ENCODE measurements around the gene MPZL1. TPM values are rescaled to one million over a fixed set of nuclear protein-coding genes. Genes with fewer than 3 reads are reported as not detected.

Gene MPZL1
- total RNA-seq, 1 donor from 2014 or later: 36.7 TPM

DNA sequence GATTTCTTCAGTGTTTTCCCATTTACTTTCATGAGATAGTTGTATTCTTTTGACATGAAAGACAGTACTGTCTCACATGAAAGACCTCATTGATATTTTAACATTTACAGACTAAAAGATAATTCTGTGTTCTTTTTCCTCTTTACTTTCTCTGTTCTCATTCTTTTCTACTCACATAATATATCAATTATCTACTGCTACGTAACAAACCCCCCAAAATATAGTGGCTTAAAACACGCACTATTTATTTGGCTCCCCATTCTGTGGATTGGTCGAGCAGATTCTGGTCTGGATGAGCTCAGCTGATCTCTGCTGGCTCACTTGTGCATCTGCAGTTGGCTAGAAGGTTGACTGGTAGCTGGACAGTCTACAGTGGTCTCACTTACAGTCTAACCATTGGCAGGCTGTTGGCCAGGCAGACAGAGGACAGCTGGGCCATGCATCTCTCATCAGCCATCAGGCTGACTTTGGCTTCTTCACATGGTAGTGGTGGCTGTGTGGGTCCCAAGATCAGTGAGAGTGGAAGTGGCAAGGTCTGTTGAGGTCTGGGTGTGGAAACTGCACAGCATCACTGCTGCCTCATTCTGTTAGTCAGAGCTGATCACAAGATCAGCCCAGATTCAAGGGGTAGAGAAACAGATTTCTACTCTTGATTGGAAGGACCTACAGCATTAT lies 63.2 kb downstream of the MPZL1 start:
- peaks cover 19% of the 10 kb centered on the region for H3K9me3 Mint-ChIP-seq
- no peak for DNase-seq (ENCODE audit: low spot score)
- peaks cover 28% of the 10 kb centered on the region for H3K36me3 Mint-ChIP-seq (ENCODE audit: low read depth)
- intact Hi-C loops (cut with micrococcal nuclease): no loop called here
- H3K4me1 Mint-ChIP-seq (ENCODE audit: low read depth): peaks cover 5% of the 10 kb centered on the region
- H3K4me3 Mint-ChIP-seq (ENCODE audit: low read depth): no peak overlapping the region
- H3K27me3 Mint-ChIP-seq (ENCODE audit: low read depth): no peaks in the 10 kb centered on the region
- no peak overlapping the region for H3K27ac Mint-ChIP-seq

DNA sequence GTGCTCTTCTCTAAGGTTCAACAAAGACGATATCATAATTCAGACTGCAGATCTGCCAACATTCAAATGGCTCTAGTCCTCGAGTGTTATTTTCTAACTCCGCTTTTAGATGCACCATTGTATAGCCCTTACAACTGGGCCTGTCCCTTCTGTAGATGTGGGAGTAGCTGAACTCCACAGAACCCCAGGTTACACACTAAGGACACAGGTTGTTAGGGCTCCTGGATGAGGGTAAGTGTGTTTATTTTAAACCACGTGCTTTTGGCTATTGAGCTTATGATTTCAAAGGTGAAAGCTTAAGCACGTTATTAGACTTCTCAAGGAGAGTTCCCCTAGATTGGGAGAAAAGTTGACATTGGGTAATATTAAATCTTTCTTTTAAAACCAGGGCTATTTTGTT lies 64.7 kb downstream of the MPZL1 start:
- Mint-ChIP-seq H3K27ac (no peak overlapping the region), H3K36me3 (ENCODE audit: low read depth) (peaks cover 18% of the 10 kb centered on the region), H3K4me1 (ENCODE audit: low read depth) (peaks cover 5% of the 10 kb centered on the region), H3K27me3 (ENCODE audit: low read depth) (no peaks in the 10 kb centered on the region), H3K4me3 (ENCODE audit: low read depth) (no peak overlapping the region), H3K9me3 (peaks cover 4% of the 10 kb centered on the region)
- no peak for DNase-seq (ENCODE audit: low spot score)
- intact Hi-C loops (cut with micrococcal nuclease): no loop called here

DNA sequence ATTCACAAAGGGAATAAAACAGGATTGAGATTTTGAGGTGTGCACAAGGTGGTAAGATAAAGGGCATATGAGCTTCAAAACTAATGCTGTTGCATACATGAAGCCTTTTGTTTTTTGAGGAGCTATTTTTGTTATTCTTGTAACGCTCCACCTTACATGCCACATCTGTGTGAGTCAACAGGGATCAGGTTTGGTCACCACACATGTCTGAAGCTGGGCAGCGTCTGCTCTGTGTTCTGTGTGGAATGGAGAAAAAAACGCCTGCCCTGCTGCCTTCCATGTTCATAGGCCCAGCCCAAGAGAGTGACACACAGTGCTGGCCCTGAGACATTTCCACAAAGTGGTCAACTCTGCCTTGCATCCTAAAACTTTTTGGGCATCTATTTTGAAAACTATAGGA lies 67.7 kb downstream of the MPZL1 start:
- Mint-ChIP-seq H3K4me1 (ENCODE audit: low read depth) (peaks cover 7% of the 10 kb centered on the region), H3K27ac (no peak overlapping the region), H3K36me3 (ENCODE audit: low read depth) (peaks cover 26% of the 10 kb centered on the region), H3K27me3 (ENCODE audit: low read depth) (no peaks in the 10 kb centered on the region), H3K9me3 (no peaks in the 10 kb centered on the region), H3K4me3 (ENCODE audit: low read depth) (no peak overlapping the region)
- DNase-seq (ENCODE audit: low spot score): no peak
- intact Hi-C loops (cut with micrococcal nuclease): no loop called here

DNA sequence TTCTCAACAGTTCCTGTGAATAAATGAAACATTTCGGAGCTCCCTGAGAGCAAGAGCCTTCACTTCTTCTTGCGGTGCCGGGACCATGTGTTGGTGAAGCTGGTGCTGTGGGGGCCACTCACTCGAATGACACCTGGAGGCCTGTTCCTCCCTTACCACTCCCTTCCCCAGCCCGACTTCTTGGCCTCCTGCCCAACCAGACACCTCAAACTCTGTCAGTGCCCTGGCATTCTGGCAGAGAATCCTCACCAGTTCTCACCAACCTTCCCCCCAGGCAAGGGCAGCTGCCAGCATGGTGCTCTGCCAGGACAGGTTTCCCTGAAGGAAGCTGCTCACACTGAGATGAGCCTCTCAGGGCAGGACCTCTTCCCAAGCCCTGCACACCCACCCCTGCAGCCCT lies 68.3 kb downstream of the MPZL1 start:
- intact Hi-C loops (cut with micrococcal nuclease): no loop called here
- no peaks in the 10 kb centered on the region for H3K27me3 Mint-ChIP-seq (ENCODE audit: low read depth)
- peaks cover 4% of the 10 kb centered on the region for H3K4me1 Mint-ChIP-seq (ENCODE audit: low read depth)
- H3K27ac Mint-ChIP-seq: no peak overlapping the region
- H3K4me3 Mint-ChIP-seq (ENCODE audit: low read depth): no peak overlapping the region
- peaks cover 26% of the 10 kb centered on the region for H3K36me3 Mint-ChIP-seq (ENCODE audit: low read depth)
- no peak for DNase-seq (ENCODE audit: low spot score)
- H3K9me3 Mint-ChIP-seq: no peaks in the 10 kb centered on the region

DNA sequence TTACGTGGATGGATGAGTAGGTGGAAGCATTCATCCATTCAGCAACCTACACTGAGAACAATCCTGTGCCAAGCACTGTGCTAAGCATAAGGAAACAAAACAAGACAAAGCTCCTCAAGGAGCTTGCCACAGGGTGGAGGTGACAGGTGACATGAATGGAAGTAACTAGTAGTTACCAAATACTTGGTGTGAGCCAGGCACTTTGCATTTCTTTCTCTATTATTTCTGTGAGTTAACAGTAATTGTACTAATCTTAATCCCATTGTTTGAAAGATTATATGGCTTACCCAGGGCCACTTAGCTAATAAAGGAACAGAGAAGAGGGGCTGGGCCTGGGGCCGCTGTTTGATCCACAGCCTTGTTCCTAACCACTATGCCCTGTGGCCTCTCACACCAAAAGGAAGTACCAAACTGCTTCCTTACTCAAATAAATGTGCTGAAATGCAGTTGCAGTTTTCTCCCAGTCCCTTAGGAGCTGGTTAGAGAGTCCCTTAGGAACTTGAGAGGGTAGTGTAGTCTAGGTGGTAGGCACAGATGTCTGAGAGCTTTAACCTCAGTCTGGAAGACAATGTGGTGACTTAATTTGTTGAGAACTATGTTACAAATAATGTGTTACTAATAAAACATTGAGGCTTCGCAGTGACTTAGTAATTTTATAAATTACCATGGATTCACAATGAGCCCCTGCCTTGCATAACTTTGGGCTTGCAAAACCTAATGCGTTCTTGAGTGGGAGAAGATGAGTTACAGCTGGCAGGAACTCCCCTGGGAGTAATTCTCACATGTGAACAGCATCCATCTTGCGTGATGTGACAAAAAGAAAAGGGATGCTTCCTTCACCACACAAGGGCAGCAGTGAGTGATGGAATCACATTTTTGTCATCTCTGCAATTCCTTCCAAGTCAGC lies 69.8 kb downstream of the MPZL1 start:
- Mint-ChIP-seq H3K36me3 (ENCODE audit: low read depth) (peaks cover 24% of the 10 kb centered on the region), H3K4me3 (ENCODE audit: low read depth) (no peak overlapping the region), H3K9me3 (no peaks in the 10 kb centered on the region), H3K27me3 (ENCODE audit: low read depth) (no peaks in the 10 kb centered on the region), H3K4me1 (ENCODE audit: low read depth) (peaks cover 2% of the 10 kb centered on the region), H3K27ac (no peak overlapping the region)
- intact Hi-C loops (cut with micrococcal nuclease): no loop called here
- DNase-seq (ENCODE audit: low spot score): no peak

DNA sequence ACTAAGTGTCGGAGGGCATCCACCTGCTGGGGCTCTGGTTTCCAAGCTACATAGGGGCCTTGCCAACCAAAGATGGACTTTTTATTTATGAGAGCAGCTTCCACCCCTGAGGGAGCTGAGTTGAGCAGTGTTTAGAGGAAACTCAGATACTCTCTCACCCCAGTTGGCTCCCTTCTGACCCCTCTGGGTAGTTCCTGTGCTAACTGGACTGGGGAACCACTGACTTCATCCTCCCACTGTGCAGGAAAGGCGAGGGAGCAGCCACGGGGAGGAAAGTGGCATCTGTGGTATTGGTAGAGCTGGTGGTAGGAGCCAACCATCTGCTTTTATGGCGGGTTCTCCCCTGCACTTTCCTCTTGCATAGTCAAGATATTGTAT lies 70.4 kb downstream of the MPZL1 start:
- Mint-ChIP-seq H3K27me3 (ENCODE audit: low read depth) (no peaks in the 10 kb centered on the region), H3K4me3 (ENCODE audit: low read depth) (no peak overlapping the region), H3K36me3 (ENCODE audit: low read depth) (peaks cover 24% of the 10 kb centered on the region), H3K9me3 (no peaks in the 10 kb centered on the region), H3K4me1 (ENCODE audit: low read depth) (peaks cover 7% of the 10 kb centered on the region), H3K27ac (no peak overlapping the region)
- intact Hi-C loops (cut with micrococcal nuclease): no loop called here
- DNase-seq (ENCODE audit: low spot score): no peak

DNA sequence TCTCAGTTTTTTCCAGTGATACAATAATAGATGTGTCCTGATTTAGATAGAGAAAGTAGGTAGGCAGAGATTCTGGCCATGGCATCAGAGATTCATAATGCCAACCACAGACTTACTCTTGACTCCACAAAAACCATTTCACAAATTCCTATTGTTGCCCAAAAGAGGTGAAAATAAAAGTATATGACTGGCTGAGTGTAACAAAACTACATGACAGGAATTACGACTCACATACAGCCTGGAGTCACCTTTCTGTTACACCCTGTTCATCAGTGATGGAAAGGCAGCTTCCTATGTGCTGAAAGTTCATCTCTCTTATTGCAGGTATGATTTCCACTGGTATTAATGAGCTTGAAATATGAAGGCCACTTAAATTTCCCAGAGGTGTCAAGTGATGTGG lies 72.3 kb downstream of the MPZL1 start:
- H3K27me3 Mint-ChIP-seq (ENCODE audit: low read depth): no peaks in the 10 kb centered on the region
- intact Hi-C loops (cut with micrococcal nuclease): no loop called here
- no peak for DNase-seq (ENCODE audit: low spot score)
- H3K36me3 Mint-ChIP-seq (ENCODE audit: low read depth): peaks cover 12% of the 10 kb centered on the region
- H3K4me1 Mint-ChIP-seq (ENCODE audit: low read depth): peaks cover 9% of the 10 kb centered on the region
- no peak overlapping the region for H3K27ac Mint-ChIP-seq
- no peaks in the 10 kb centered on the region for H3K9me3 Mint-ChIP-seq
- H3K4me3 Mint-ChIP-seq (ENCODE audit: low read depth): no peak overlapping the region

DNA sequence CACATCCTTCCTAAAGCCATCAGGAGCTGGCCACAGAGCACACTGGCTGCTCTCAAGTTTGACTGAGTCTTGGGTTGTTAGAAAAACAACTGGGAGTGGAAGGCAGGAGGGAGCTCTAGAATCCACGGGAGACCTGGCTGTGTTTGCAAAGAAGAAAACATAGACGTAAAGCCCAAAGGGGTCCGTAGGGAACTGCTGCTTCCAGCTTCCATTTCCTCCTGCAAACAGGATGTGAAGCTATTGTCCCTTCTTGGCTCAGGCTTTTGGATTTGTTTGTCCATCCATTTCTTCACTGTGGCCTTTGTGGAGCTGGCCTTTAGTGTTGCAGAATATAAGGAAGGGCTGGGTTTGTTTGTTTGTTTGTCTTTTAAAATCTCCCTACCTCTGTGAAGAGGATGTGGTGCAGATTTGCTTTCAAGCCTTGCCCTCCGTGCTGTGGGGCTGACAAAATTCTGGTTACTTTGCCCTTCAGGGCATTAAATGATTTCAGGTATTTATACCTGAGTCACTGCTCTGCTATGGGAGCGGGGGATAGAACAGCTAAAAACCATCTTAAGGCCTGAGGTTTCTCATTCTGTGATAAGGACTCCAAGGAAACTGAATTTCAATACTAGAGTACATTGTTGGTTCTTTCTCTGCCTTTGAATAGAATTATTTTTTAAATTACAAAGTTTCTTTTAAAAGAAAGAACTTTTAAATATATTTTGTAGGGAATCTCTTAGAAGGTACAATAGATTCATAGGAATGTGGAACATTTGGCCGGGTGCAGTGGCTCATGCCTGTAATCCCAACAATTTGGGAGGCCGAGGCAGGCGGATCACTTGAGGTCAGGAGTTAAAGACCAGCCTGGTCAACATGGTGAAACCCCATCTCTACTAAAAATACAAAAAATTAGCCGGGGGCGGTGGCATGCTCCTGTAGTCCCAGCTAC lies 74.3 kb downstream of the MPZL1 start:
- H3K9me3 Mint-ChIP-seq: no peaks in the 10 kb centered on the region
- intact Hi-C loops (cut with micrococcal nuclease): no loop called here
- H3K4me1 Mint-ChIP-seq (ENCODE audit: low read depth): peaks cover 9% of the 10 kb centered on the region
- H3K36me3 Mint-ChIP-seq (ENCODE audit: low read depth): peaks cover 8% of the 10 kb centered on the region
- no peak overlapping the region for H3K4me3 Mint-ChIP-seq (ENCODE audit: low read depth)
- no peaks in the 10 kb centered on the region for H3K27me3 Mint-ChIP-seq (ENCODE audit: low read depth)
- H3K27ac Mint-ChIP-seq: no peak overlapping the region
- no peak for DNase-seq (ENCODE audit: low spot score)

DNA sequence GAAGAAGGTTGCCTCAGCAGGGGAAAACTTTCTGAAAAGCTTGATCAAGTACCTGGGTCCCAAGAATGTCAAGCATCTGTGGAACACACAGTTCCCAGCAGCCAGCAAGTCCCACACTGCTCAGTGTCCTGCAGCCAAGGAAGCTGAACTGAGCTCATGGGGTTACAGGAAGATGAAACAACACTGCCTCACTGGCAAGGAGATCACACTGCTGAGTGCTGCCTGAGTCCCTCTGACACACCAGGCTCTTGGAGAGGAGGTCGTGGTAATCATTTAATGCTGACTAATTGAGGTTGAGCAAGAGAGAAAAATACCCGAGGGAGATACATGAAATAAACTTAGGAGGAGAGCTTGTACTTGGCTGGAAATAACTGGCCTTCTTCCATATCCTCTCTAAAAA lies 75.2 kb downstream of the MPZL1 start:
- DNase-seq (ENCODE audit: low spot score): no peak
- peaks cover 9% of the 10 kb centered on the region for H3K4me1 Mint-ChIP-seq (ENCODE audit: low read depth)
- H3K27ac Mint-ChIP-seq: peak overlapping the region; percentile 58

DNA sequence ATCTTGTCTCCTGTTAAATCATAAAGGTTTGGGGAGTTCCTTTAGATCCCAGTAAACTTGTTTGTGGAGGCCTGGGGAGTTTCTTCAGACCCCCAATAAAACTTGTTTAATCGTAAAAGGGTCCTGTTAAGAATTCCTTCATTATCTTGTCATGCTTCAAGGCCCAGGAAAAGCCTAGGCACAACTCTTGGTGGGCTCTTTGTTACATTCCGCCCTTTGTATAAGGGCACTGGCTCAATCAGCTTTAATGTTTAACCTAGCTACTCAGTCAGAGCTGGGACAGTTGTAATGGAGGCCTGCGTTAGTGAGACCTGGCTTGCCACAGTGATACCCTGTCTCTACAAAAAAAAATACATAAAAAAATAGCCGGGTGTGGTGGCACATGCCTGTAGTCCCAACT lies 77.2 kb downstream of the MPZL1 start:
- intact Hi-C loops (cut with micrococcal nuclease): no loop called here
- H3K27me3 Mint-ChIP-seq (ENCODE audit: low read depth): no peaks in the 10 kb centered on the region
- no peaks in the 10 kb centered on the region for H3K9me3 Mint-ChIP-seq
- H3K36me3 Mint-ChIP-seq (ENCODE audit: low read depth): peaks cover 1% of the 10 kb centered on the region
- no peak overlapping the region for H3K4me3 Mint-ChIP-seq (ENCODE audit: low read depth)
- peaks cover 14% of the 10 kb centered on the region for H3K4me1 Mint-ChIP-seq (ENCODE audit: low read depth)
- no peak overlapping the region for H3K27ac Mint-ChIP-seq
- DNase-seq (ENCODE audit: low spot score): no peak

More for the DNA sequence above, 75.2 kb downstream of the MPZL1 start:
- Mint-ChIP-seq H3K27me3 (ENCODE audit: low read depth) (no peaks in the 10 kb centered on the region), H3K4me3 (ENCODE audit: low read depth) (no peak overlapping the region), H3K36me3 (ENCODE audit: low read depth) (peaks cover 8% of the 10 kb centered on the region), H3K9me3 (no peaks in the 10 kb centered on the region)
- intact Hi-C loops (cut with micrococcal nuclease): no loop called here

DNA sequence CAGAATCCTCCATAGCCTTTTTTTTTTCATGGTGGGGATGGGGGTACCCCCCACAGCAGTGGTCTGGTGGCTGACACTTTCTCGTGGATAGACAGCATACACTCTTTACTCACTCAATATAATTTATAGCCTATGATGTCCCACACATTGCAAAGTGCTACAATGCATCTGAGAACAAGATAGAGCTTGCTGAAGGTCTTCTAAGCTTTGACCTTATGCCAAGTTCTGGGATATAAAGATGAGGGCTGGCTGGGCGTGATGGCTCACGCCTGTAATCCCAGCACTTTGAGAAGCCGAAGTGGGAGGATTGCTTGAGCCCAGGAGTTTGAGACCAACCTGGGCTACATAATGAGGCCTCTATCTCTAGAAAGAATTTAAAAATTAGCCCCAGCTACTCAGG lies 78.0 kb downstream of the MPZL1 start:
- no peak for DNase-seq (ENCODE audit: low spot score)
- Mint-ChIP-seq H3K9me3 (no peaks in the 10 kb centered on the region), H3K27me3 (ENCODE audit: low read depth) (no peaks in the 10 kb centered on the region), H3K27ac (no peak overlapping the region), H3K4me1 (ENCODE audit: low read depth) (peaks cover 21% of the 10 kb centered on the region), H3K36me3 (ENCODE audit: low read depth) (no peaks in the 10 kb centered on the region), H3K4me3 (ENCODE audit: low read depth) (no peak overlapping the region)
- intact Hi-C loops (cut with micrococcal nuclease): no loop called here

DNA sequence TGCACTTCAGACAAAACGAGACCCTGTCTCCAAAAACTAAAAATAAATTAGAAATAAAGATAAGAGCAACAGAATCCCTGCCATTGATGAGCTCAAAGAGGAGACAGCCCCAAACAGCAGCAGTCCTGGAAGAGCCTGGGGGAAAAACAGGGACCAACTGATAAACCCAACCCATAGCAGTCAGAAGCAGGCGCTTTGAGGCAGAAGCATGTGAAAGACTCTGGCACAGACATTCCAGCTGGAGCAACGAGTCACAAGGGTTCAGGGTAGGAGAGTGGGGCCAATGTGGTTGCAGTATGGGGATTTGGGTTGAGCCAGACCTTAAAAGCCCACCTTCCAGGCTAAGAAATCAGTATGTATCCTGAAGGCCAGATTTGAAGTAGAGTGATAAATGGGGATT lies 78.5 kb downstream of the MPZL1 start:
- H3K27ac Mint-ChIP-seq: no peak overlapping the region
- no peaks in the 10 kb centered on the region for H3K27me3 Mint-ChIP-seq (ENCODE audit: low read depth)
- DNase-seq (ENCODE audit: low spot score): no peak
- intact Hi-C loops (cut with micrococcal nuclease): no loop called here
- no peaks in the 10 kb centered on the region for H3K9me3 Mint-ChIP-seq
- peaks cover 26% of the 10 kb centered on the region for H3K4me1 Mint-ChIP-seq (ENCODE audit: low read depth)
- peaks cover 4% of the 10 kb centered on the region for H3K36me3 Mint-ChIP-seq (ENCODE audit: low read depth)
- H3K4me3 Mint-ChIP-seq (ENCODE audit: low read depth): no peak overlapping the region

All from activated T-helper 2 cell treated with anti-CD3 and anti-CD28 coated beads, Interferon-gamma antibody, Interleukin-2, Interleukin-4, amounts not matched to agents 10 μg/mL and 5 μg/mL and 100 μg/mL, durations not matched to agents 14 hours and 24 hours and 36 hours (primary cell).